Measurements from ENCODE around the gene TLR9.

TLR9 gene

DNA sequence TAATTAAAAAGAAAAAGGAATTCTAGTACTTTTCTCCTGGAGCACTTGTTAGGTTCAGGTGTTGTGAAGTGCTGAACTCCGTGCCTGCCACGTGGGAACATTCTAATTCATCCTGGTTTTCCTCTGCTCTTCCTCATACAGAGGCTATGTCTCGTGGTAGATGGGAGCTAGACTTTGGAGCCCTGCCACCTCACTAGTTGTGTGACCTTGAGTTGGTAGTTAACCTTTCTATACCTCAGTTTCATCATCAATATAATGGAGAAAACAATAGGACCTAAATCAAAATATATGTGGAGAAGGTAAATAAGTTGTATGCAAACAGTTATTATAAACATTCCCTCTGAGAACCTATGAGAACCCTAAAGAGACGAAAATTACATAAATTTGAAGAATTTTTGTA is 16.9 kb downstream of the TLR9 start:
- Histone ChIP-seq H4K5ac (ENCODE audit: low read length) (no peak overlapping the region), H3K27ac (ENCODE audit: low read depth, low read length) (no peak overlapping the region), H3K4me2 (ENCODE audit: low read length) (no peak overlapping the region), H4K8ac (ENCODE audit: low read depth, low read length) (no peak overlapping the region), H3K23ac (ENCODE audit: low read length) (no peak overlapping the region), H2AK5ac (ENCODE audit: low read length) (no peak overlapping the region), H3K36me3 (ENCODE audit: control insufficient read depth, insufficient read depth, low read length) (peaks cover 32% of the 10 kb centered on the region), H3K79me1 (ENCODE audit: low read length) (no peaks in the 10 kb centered on the region), H2BK120ac (ENCODE audit: low read depth, low read length) (no peak overlapping the region), H3K4me3 (ENCODE audit: low read length) (no peak overlapping the region), H2BK15ac (replicated peaks; ENCODE audit: low read depth) (no peak overlapping the region), H3K56ac (ENCODE audit: low read length) (no peak overlapping the region), H3K9ac (ENCODE audit: low read length) (no peak overlapping the region), H3K4me1 (ENCODE audit: control insufficient read depth, low read depth, low read length) (no peaks in the 10 kb centered on the region), H3K79me2 (ENCODE audit: control insufficient read depth, insufficient read depth, low read length) (no peaks in the 10 kb centered on the region), H3K27me3 (ENCODE audit: insufficient read depth, low read length, poor library complexity) (no peaks in the 10 kb centered on the region), H3K18ac (ENCODE audit: low read length) (no peak overlapping the region), H2BK5ac (ENCODE audit: low read length) (no peak overlapping the region), H3K4ac (ENCODE audit: low read depth, low read length) (no peak overlapping the region)
- DNase-seq: no peak
- WGBS (ENCODE audit: extremely low coverage, insufficient coverage, low lambda C conversion rate): no CpG with 5 or more reads among the region's 4 CpGs

DNA sequence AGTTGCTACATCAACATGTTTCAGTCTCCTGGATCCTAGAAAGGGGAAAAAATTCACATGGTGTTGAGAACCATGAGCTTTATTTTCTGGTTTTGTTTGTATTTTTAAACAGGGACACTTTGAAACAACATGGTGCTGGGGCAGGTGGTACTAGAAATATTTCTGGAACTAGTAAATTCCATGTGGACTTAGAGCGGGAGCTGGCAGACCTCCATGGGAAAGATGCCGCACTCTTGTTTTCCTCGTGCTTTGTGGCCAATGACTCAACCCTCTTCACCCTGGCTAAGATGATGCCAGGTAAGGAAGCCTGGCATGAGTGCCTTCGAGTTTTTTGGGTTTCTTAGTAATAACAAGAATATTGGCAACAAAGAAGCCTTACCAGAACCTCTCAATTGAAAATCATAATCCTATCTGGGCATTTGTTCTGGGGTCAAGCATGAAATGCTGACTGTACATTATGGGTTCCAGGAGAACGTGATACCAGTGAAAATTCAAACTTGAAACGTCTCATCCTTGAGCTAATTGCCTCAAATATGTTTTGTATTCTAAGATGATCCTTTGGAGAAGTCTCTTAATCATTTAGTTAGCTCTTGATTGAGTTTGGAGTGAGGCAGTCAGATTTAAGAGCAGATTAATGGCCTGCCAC is 19.6 kb downstream of the TLR9 start:
- H3K4me1 ChIP-seq (ENCODE audit: control insufficient read depth, low read depth, low read length): no peaks in the 10 kb centered on the region
- H3K36me3 ChIP-seq (ENCODE audit: control insufficient read depth, insufficient read depth, low read length): peaks cover 26% of the 10 kb centered on the region
- no peak overlapping the region for H4K8ac ChIP-seq (ENCODE audit: low read depth, low read length)

DNA sequence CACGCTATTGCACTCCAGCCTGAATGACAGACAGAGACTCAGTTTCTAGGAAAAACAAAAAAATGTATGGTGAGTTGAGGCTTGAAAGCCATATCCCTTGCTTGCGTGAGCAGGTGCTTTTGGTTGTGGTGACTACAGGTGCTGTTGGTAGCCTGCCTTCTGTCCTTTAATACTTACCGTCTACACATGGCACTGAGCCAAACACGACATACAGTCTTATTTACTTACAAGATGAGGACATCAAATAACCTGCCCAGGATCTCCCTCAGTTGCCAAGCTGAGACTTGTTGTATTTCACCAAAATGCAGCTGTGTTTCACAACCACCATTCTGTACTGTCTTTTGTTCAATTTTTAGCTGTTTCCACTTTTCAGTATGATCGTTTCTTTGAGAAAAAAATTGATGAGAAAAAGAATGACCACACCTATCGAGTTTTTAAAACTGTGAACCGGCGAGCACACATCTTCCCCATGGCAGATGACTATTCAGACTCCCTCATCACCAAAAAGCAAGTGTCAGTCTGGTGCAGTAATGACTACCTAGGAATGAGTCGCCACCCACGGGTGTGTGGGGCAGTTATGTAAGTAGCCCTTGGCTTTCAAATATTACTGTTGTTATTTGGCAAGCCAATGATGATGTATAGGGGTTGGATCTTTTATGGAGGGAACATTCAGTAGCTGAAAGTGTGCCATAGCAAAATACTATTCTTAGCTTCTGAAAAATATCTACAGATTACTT is 20.9 kb downstream of the TLR9 start:
- H3K27ac ChIP-seq (ENCODE audit: low read depth, low read length): no peak overlapping the region
- no peak overlapping the region for H3K9ac ChIP-seq (ENCODE audit: low read length)
- H3K4me3 ChIP-seq (ENCODE audit: low read length): no peak overlapping the region
- H3K4me1 ChIP-seq (ENCODE audit: control insufficient read depth, low read depth, low read length): no peaks in the 10 kb centered on the region
- DNase-seq: no peak
- no peak overlapping the region for H2AK5ac ChIP-seq (ENCODE audit: low read length)
- no peak overlapping the region for H3K18ac ChIP-seq (ENCODE audit: low read length)
- H3K36me3 ChIP-seq (ENCODE audit: control insufficient read depth, insufficient read depth, low read length): peaks cover 23% of the 10 kb centered on the region
- no peak overlapping the region for H2BK120ac ChIP-seq (ENCODE audit: low read depth, low read length)
- H3K79me1 ChIP-seq (ENCODE audit: low read length): no peaks in the 10 kb centered on the region
- H3K23ac ChIP-seq (ENCODE audit: low read length): no peak overlapping the region
- H3K4ac ChIP-seq (ENCODE audit: low read depth, low read length): no peak overlapping the region
- no peak overlapping the region for H4K8ac ChIP-seq (ENCODE audit: low read depth, low read length)
- H3K56ac ChIP-seq (ENCODE audit: low read length): no peak overlapping the region
- no peak overlapping the region for H4K5ac ChIP-seq (ENCODE audit: low read length)
- no peak overlapping the region for H3K4me2 ChIP-seq (ENCODE audit: low read length)
- H3K27me3 ChIP-seq (ENCODE audit: insufficient read depth, low read length, poor library complexity): no peaks in the 10 kb centered on the region
- no peak overlapping the region for H2BK5ac ChIP-seq (ENCODE audit: low read length)
- whole genome bisulfite sequencing (ENCODE audit: extremely low coverage, insufficient coverage, low lambda C conversion rate): no CpG with 5 or more reads among the region's 10 CpGs
- H3K79me2 ChIP-seq (ENCODE audit: control insufficient read depth, insufficient read depth, low read length): no peaks in the 10 kb centered on the region
- H2BK15ac ChIP-seq (replicated peaks; ENCODE audit: low read depth): no peak overlapping the region

More for the DNA sequence above, 19.6 kb downstream of the TLR9 start:
- Histone ChIP-seq H2AK5ac (ENCODE audit: low read length) (no peak overlapping the region), H3K27me3 (ENCODE audit: insufficient read depth, low read length, poor library complexity) (no peaks in the 10 kb centered on the region), H3K79me1 (ENCODE audit: low read length) (no peaks in the 10 kb centered on the region), H2BK120ac (ENCODE audit: low read depth, low read length) (no peak overlapping the region), H3K4ac (ENCODE audit: low read depth, low read length) (no peak overlapping the region), H3K4me3 (ENCODE audit: low read length) (no peak overlapping the region), H3K4me2 (ENCODE audit: low read length) (no peak overlapping the region), H3K27ac (ENCODE audit: low read depth, low read length) (no peak overlapping the region), H3K56ac (ENCODE audit: low read length) (no peak overlapping the region), H4K5ac (ENCODE audit: low read length) (no peak overlapping the region), H3K79me2 (ENCODE audit: control insufficient read depth, insufficient read depth, low read length) (no peaks in the 10 kb centered on the region), H2BK5ac (ENCODE audit: low read length) (no peak overlapping the region), H3K23ac (ENCODE audit: low read length) (no peak overlapping the region), H3K18ac (ENCODE audit: low read length) (no peak overlapping the region), H3K9ac (ENCODE audit: low read length) (no peak overlapping the region), H2BK15ac (replicated peaks; ENCODE audit: low read depth) (no peak overlapping the region)
- DNase-seq: no peak
- no CpG with 5 or more reads among the region's 6 CpGs for WGBS (ENCODE audit: extremely low coverage, insufficient coverage, low lambda C conversion rate)

DNA sequence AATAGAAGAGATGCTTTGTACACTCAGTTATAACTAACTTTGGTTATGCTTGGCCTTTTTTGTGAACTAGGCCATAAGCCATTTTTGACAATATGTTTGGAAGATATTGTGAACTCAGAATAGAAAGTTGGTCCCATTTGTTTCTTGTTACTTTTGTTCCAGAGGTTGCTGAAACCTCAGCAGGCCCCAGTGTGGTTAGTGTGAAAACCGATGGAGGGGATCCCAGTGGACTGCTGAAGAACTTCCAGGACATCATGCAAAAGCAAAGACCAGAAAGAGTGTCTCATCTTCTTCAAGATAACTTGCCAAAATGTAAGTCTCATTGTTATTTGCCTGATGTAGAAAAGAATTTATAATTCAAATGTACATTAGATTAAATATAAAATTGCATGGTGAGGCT is 21.7 kb downstream of the TLR9 start:
- H3K79me1 ChIP-seq (ENCODE audit: low read length): peaks cover 4% of the 10 kb centered on the region
- no peak overlapping the region for H4K8ac ChIP-seq (ENCODE audit: low read depth, low read length)
- H3K9ac ChIP-seq (ENCODE audit: low read length): no peak overlapping the region
- no peak overlapping the region for H3K18ac ChIP-seq (ENCODE audit: low read length)
- H4K5ac ChIP-seq (ENCODE audit: low read length): no peak overlapping the region
- no peak overlapping the region for H3K27ac ChIP-seq (ENCODE audit: low read depth, low read length)
- no peaks in the 10 kb centered on the region for H3K79me2 ChIP-seq (ENCODE audit: control insufficient read depth, insufficient read depth, low read length)
- H3K4me2 ChIP-seq (ENCODE audit: low read length): no peak overlapping the region
- no peak overlapping the region for H2AK5ac ChIP-seq (ENCODE audit: low read length)
- no peak overlapping the region for H3K4me3 ChIP-seq (ENCODE audit: low read length)
- no peak overlapping the region for H2BK5ac ChIP-seq (ENCODE audit: low read length)
- no peak overlapping the region for H3K56ac ChIP-seq (ENCODE audit: low read length)
- no peak overlapping the region for H3K23ac ChIP-seq (ENCODE audit: low read length)
- no peaks in the 10 kb centered on the region for H3K4me1 ChIP-seq (ENCODE audit: control insufficient read depth, low read depth, low read length)
- H3K27me3 ChIP-seq (ENCODE audit: insufficient read depth, low read length, poor library complexity): no peaks in the 10 kb centered on the region
- WGBS (ENCODE audit: extremely low coverage, insufficient coverage, low lambda C conversion rate): no CpG with 5 or more reads among the region's 1 CpG
- no peak overlapping the region for H3K4ac ChIP-seq (ENCODE audit: low read depth, low read length)
- DNase-seq: no peak
- H3K36me3 ChIP-seq (ENCODE audit: control insufficient read depth, insufficient read depth, low read length): peaks cover 22% of the 10 kb centered on the region
- no peak overlapping the region for H2BK15ac ChIP-seq (replicated peaks; ENCODE audit: low read depth)
- no peak overlapping the region for H2BK120ac ChIP-seq (ENCODE audit: low read depth, low read length)

DNA sequence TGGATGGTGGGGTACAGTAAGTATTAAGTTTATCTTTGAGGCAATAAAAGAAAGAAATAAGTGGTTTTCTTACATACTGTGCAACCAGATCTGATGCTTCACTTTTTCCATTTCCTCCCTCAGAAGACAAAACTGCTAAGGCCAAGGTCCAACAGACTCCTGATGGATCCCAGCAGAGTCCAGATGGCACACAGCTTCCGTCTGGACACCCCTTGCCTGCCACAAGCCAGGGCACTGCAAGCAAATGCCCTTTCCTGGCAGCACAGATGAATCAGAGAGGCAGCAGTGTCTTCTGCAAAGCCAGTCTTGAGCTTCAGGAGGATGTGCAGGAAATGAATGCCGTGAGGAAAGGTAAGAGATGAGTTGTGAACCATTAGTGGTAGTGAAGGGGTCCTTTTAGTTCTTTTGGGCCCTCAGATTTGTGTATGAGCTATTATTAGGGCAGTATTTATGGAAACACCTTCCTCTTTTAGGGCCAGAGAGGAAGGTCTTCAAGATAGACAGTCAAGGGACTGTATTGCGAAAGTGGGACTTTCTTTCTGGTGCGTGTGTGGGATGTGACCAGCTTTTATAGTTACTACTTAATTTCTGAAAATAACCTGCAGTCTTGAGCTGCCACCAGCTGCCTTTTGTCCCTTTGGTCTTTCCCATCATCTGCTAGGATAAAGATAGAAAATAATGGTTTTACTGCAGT is 22.9 kb downstream of the TLR9 start:
- Histone ChIP-seq H3K79me2 (ENCODE audit: control insufficient read depth, insufficient read depth, low read length) (peaks cover 3% of the 10 kb centered on the region), H3K56ac (ENCODE audit: low read length) (no peak overlapping the region), H4K5ac (ENCODE audit: low read length) (no peak overlapping the region), H2BK120ac (ENCODE audit: low read depth, low read length) (no peak overlapping the region), H3K4me3 (ENCODE audit: low read length) (no peak overlapping the region), H3K4ac (ENCODE audit: low read depth, low read length) (no peak overlapping the region), H3K4me2 (ENCODE audit: low read length) (no peak overlapping the region), H3K36me3 (ENCODE audit: control insufficient read depth, insufficient read depth, low read length) (peaks cover 16% of the 10 kb centered on the region), H3K4me1 (ENCODE audit: control insufficient read depth, low read depth, low read length) (no peaks in the 10 kb centered on the region), H3K79me1 (ENCODE audit: low read length) (peaks cover 7% of the 10 kb centered on the region), H2AK5ac (ENCODE audit: low read length) (no peak overlapping the region), H3K27me3 (ENCODE audit: insufficient read depth, low read length, poor library complexity) (no peaks in the 10 kb centered on the region), H3K9ac (ENCODE audit: low read length) (no peak overlapping the region), H3K23ac (ENCODE audit: low read length) (no peak overlapping the region), H2BK15ac (replicated peaks; ENCODE audit: low read depth) (no peak overlapping the region), H4K8ac (ENCODE audit: low read depth, low read length) (no peak overlapping the region), H3K27ac (ENCODE audit: low read depth, low read length) (no peak overlapping the region), H3K18ac (ENCODE audit: low read length) (no peak overlapping the region), H2BK5ac (ENCODE audit: low read length) (no peak overlapping the region)
- WGBS (ENCODE audit: extremely low coverage, insufficient coverage, low lambda C conversion rate): no CpG with 5 or more reads among the region's 4 CpGs
- DNase-seq: no peak

Measured in mesendoderm (in vitro differentiated cells).